GM21529 (cell line): ENCODE measurements around the gene CYP11A1.
"Not testable (repeated sequence)": the region's sequence is repeated elsewhere in the genome, so short reads cannot be mapped to it uniquely, and the experiment has no call there.

Experiments used
- ATAC-seq: cut with Tn5 transposase; IDR thresholded peaks from one replicate; pipeline ENCODE4 v1.9.1; 2021; ENCODE audit not compliant: unreplicated experiment

Gene CYP11A1

DNA sequence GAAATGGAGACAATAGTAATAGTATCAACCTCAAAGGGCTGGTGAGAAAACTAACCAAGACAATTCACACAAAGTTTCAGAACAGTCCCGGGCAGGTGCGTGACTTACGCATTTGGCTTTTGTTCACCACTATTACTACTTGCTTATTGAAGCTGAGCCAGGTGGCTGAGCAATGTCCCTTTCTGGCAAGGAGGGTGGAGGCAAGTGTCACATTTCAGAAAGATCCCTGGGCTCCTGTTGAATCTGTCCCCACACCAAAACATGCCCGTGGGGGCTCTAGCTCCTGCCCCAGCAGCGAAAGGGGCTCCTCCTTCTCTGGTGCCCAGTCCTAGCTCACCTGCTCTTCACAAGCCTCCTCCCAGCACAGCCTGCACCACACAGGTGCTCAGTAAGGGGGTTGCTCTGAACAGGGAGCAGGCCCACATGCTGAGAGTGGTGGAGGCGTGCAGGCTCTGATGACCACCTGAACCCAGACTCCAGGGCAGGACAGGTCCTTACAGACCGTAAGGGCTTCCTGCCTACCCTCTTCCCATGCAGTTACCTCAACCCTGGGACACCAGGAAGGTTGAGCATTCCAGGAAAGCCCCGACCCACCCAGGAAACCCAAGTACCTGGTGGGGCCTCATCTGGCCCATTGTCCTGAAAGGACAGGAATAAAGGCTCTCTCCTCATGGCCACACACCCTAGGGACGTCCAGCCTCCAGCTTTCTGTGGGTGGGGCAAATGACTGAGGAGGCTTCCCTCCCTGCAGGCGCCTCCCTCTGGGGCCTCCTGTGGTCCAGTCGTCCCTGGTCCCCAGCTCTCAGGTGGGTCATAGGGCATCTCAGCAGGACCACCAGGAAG is 33.7 kb upstream of the CYP11A1 start:
- ATAC-seq, result no peak

DNA sequence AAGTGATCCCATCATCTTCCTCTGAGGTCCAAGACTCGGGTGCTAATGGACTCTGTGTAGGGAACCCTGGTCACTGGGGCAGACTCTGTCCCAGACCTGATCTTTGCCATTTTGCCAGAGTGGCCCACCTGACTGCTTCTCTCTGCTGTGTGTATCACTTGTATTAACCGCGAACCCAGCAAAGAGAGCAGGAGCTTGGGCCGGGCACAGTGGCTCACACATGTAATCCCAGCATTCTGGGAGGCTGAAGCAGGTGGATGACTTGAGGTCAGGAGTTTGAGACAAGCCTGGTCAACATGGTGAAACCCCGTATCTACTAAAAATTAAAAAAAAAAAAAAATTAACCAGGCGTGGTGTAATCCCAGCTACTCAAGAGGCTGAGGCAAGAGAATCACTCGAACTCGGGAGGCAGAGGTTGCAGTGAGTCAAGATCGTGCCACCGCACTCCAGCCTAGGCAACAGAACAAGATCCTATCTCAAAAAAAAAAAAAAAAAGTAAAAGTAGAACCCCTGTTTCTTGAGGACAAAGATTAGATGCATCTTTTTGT is 32.9 kb upstream of the CYP11A1 start:
- no peak for ATAC-seq

DNA sequence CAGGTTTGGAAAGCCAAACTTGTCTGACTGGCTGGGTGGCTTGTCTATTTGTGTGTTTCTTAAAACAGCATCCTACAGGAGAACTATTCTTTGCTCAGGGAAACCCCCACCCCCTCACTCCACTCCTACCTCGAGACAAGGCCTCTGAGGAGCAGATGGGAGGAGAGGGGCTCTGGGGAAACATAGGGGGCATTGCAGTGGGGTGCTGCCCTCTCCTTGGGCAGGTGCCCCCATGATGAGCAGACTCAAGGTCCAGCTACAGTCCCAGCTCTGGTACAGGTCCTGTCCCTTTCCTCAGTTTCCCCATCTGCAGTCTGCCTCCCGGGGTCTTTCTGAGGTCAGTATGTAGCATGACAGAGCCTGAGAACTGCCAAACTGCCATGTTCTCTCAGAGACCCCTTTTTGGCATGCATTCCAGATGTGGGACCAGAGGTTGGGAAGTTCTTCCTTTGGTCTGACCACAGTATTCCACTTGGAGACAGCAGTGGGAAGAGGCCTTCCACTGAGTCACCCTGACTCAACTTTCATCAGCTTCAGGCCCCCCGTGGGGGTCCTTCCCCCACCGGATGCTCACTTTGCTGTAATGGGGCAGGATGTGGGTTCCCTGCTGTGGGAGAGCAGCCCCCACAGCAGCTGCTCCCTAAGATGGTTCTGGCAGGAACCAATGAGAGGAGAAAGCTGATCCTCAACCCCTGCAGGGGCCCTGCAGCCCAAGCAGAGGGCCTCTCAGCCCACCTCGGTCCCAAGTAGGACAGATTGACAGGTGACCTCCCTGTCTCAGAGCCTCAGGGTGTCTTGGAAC is 32.3 kb upstream of the CYP11A1 start:
- ATAC-seq, result no peak

DNA sequence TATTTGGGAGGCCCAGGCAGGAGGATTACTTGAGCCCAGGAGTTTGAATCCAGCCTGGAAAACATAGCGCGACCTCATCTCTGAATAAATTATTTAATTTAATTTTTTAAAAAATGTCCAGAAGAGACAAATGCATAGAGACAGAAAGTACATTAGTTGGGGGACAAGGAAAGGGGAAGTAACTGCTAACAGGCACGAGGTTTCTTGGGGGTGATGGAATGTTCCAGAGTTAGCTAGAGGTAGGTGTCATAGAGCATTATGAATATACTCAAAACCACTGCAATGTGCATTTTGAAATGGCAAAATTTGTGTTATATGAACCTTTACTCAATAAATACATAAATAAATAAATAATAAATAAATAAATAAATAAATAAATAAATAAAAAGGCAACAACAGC is 31.7 kb upstream of the CYP11A1 start:
- no peak for ATAC-seq

DNA sequence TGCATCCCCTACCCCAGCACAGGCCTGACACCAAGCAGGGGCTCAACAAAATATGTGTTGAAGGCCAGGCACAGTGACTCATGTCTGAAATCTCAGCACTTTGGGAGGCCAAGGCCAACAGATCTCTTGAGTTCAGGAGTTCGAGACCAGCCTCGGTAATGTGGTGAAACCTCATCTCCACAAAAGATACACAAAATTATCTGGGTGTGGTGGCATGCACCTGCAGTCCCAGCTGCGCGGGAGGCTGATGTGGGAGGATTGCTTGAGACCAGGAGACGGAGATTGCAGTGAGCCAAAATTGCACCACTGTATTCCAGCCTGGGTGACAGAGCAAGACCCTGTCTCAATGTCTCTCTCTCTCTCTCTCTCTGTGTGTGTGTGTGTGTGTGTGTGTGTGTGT is 30.7 kb upstream of the CYP11A1 start:
- no peak for ATAC-seq

DNA sequence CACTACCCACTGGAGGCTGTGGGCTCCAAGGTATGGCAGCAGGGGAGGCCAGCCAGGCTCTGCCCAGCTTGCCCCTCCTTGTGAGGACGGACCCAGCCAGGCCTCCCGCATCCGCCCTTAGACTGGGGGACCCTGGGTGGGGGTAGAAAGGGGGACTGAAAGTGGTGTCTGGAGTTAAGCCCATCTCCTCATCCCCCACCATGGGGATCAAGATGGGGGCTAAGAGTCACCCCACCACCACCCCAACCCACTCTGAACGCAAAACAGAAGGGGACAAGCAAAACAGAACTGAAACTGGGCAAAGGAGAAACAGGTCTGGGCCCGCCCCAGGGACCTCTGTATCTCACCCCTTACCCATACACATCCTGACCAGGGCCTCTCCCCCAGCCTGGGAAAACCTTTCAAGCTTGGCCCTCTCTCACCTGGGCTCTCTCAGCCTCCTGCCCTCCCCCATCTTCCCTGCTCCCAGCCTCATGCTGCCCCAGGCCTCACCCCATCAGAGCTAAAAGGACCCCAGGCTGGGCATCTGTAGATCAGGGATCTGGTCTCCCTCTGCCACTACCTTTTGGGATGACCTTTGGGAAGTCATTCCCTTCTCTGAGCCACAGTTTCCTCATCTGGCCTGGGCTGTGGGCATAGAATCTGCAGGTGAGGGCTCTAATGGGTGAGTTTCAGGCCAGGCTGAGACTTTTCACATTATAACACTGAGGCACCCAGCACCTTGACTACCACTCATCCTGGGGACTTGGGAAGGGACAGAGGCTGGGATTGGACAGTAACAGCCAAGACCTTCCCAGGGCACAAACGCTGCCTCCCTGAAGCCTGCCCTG is 30.0 kb upstream of the CYP11A1 start:
- ATAC-seq, result no peak

DNA sequence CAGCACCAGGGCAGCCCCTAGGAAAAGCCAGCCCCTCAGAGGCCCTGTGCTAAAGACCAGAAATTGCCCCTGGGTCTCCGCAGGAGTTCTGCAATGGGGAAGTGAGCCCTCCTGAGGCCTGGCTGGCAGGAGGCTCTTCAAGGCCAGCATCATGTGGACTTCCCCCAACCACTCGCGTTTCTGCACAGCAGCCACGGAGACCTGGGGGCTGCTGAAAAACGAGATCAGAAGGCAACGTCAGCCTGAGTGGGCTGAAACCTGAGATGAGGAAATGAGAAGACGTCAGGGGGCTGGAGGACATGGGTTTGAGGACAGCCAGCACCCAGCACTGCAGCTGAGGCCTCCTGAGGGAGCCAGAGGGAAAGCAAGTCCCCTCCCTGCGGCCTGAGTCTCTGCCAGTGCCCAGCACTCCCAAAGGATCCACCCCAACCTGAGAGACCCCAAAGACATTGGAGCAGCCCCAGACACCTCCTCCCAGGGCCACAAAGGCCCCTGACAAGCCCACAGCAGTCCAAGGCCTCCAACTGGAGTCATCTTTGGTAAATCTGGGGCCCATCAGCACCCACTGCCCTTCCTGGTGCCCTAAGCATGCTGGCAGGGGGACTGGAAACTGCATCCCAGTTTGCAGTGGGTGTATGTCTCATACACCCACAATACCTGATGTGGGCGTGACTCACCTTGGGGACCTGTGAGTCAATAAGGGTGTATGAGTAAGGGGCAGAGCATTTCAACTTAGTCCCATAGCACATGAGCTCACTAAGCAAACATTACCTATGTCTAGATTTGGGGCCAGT is 29.2 kb upstream of the CYP11A1 start:
- peak; percentile 38 for ATAC-seq

DNA sequence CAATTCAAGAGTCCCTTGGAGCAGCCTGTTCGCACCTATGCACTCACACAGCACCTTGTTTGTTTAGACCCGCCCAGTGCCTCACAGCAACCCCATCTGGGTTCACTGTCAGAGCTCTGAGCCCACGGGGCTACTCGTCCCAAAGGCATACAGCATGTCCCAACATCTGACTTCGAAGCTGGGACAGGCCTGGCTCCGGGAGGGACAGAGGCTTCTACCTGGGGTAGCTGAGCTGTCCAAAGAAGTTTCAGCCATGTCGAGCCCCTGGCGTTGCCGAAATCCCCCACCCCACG is 28.6 kb upstream of the CYP11A1 start:
- ATAC-seq, result peak; percentile 4

DNA sequence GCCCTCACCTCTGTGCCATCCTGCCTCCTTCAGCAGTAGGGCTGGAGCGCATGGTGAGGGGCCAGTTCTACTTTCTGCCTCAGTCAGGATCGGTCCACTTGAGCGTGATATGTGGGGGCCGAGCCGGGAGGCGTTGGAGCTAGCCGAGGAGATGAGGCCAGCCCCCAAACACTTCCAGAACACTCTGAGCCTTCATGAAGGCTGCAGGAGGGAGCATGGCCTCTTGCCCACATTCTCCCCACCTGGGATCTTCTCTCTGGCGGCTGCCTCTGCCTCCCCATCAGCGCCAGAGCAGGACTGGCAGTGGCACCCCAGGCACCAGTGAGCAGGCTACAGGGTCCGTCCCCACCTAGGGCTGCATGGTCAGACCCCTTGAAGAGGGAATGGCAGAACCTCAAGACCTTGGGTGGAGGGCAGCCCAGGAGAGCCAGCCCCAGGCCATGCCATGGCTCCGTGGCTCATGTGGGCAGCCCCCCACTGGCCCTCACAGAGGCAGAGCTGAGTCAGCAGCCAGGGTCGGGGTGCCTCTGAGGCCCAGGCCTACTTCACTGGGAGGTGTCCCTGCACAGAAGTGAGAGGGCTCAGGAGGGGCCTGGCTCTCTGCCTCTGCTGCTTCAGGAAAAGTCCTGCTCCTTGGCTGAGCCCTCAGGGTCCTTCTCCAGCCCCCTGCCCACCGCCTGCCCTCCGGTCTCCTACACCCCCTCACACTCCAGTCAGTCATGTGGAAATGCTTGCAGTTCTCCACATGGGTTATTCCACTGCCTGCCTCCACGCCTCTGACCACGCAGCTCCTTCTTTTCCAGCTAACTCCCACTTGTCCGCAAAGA is 28.1 kb upstream of the CYP11A1 start:
- no peak for ATAC-seq

DNA sequence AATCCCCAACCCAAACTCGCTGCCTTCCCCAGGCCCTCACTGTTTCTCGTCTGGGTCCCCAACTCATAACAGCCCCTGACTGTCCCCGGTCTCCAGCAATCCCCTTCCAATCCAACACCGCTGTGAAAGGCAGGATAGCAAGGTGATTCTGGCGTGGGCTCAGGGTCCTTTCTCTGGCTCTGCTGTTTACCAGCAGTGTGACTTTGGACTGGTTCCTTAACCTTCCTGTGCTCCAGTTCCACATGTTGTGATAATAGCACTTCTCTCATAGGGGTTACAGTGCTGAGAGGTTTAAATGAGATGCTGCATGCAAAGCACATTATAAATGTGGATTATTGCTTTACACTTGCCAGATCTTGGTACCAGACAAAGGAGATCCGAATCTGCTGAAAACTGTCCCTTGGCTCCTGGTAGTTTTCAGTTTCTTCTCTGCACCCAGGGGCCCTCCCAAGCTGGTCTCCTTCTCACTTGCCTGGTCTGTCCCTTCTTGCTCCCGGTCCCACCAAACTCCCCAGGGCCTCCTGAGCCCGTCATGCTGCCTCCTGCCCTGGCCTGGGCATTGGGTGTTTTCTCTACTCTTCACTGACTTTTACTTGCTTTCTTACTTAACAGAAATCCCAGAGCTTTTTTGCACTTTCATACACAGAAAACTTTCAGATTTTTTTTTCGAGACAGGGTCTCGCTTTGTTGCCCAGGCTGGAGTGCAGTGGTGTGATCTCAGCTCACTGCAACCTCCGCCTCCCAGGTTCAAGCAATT is 26.8 kb upstream of the CYP11A1 start:
- no peak for ATAC-seq

DNA sequence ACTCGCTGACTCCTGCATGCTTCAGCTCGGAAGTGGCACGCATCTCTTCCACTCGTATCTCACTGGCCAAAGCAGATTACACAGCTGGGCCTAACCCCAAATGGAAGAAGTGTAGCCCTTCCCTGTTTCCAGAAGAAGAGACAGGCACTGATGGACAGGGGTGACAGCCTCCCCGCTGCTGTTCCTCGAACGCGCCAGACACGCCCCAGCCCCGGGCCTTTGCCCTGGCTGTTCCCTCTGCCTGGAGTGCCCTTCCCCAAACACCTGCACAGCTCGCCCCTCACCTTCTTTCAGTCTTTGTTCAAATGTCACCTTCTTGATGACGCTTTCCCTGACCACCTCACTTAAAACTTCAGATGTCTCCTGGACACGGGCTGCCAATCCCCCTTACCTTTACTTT is 26.0 kb upstream of the CYP11A1 start:
- ATAC-seq, result no peak

DNA sequence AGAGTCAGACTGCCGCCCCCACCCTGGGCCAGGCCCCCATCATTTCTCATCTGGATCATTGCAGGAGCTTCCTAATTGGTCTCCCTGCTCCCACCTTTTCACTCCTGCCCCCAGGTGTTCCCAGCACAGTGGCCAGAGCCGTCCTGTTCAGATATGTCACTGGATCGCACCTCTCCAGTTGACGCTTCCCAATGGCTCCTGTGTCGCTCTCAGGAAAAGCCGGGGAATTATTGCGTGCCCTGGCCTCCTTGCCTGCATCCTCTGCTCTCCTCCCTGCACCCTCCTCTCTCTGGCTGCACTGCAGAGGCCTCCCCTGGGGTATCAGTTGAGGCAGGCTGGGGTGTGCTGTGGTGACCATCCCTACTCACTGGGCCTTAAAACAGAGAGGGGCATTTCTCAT is 25.5 kb upstream of the CYP11A1 start:
- ATAC-seq, result no peak

DNA sequence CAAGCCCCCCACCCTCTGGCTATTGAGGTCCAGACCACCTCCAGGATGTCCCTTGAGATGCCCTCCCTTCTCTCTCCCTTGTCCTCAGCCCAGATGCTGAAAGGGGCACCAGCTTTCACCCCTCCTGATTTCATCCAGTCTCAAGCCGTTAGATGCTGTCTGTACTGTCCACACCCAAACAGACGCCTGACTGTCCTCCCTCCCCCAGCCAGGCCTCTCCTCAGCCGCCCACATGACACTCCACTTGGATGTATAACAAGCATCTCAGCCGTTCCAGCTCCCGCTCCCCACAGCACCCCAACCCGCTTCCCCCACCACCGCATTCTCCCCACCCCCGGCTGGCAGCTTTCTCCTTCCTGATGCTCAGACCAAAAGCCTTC is 25.0 kb upstream of the CYP11A1 start:
- ATAC-seq, result no peak

DNA sequence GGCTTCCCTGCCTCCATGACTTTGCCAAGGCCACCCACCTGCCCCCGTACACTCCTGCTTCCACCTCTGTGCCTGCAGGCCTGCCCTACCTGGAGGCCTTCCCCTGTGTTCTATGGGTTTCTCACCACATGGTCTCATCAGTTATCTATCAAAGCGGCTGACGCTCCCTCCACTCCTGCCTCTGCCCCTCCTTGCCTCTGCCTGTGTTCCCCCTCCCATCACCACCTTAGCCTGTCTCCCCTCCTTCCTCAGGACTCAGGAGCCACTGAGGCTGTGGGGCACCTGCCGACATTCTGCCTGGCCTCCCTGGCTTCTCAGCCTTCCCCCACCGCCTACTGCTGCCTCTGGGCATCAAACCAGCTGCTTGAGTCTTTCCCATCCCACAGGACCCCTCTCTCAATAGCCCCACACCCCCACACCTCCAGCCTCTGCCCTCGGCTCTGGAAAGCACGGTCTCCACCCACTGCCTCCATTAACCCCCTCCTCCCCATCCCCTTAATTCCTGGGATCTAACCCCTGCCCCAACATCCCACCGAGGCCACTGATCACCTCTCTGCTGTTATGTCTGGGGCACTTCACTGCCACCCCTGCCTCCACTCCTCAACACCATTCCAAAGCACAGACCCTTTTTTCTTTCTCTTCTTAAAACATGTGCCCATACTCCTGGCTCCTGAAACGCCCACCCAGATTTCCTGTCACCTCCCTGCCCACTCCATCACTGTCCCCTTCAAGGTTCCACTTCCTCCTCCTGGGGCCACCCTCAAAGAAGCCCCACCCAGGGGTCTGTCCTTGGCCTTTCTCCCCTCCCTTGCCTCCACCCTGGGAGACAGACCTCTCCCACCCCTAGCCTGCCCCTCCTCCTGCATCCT is 24.4 kb upstream of the CYP11A1 start:
- ATAC-seq, result no peak

DNA sequence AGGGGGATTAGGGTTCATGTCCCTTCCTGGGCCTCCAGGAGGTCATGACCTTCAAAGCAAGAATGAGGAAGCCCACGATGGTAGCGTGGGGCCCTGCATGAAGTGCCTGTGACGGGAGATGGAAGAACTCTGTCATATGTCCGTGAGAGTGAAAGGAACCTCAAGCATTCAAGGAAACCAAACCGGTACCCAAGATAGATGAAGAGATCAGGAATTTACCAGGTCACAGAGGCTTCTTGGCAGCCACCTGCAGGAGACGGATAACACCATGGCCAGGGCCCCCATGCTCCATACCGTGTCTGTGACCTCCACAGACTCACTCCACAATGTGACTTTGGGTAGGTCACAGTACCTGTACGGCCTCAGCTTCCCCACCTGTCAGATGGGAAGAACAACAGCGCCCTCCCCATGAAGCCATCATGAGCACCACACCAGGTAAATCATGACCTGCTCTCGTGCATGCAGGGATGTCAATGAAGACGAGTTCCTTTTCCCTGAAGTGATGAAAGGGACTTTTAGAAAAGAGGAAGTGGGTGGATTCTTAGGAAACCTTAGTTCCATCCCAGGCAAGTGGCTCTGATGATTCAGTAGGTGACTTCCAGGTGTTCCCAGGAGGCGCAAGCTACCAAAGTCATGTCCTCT is 23.3 kb upstream of the CYP11A1 start:
- ATAC-seq, result no peak

DNA sequence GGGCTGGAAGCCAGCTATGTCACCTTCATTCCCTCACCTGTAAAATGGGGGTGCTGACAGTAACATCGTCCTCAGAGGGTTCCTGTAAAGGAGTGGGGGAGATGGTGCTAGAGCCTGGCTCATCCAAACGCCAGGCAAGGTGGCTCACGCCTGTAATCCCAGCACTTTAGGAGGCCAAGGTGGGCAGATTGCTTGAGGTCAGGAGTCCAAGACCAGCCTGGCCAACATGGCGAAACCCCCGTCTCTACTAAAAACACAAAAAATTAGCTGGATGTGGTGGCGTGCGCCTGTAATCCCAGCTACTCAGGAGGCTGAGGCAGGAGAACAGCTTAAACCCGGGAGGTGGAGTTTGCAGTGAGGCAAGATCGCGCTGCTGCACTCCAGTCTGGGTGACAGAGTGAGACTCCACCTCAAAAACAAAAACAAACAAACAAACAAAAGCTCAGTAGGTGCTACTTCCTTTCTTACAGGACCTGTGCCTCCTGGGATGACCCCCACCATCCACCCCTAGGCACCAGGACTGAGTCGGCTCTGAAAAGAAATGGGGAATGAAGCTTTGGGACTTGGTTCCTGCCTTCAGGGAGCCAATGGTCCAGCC is 22.7 kb upstream of the CYP11A1 start:
- not testable (repeated sequence) for ATAC-seq
